Endothelial cell of umbilical vein (primary cell): ENCODE measurements around the gene TSC22D3. TPM values are rescaled to one million over a fixed set of nuclear protein-coding genes. Genes with fewer than 3 reads are reported as not detected.

Experiments used
- BruUV-seq: library from RNA; stranded (reverse); fragments of 400-500 nt; replicated peaks from 2 replicates; lab custom pipeline; 2021; lab: Mats Ljungman, UMichigan
- CTCF ChIA-PET: fragments of 300-600, 350-600 bp; sonication (Branson Sonifier 250); formaldehyde crosslinking; loops from one replicate; lab custom pipeline; 2021; ENCODE audit warnings: antibody characterized with exemption, inconsistent platforms; lab: Charles Lee
- POLR2A ChIA-PET: fragments of 300-600, 350-600 bp; sonication (Branson Sonifier 250); formaldehyde crosslinking; loops from one replicate; lab custom pipeline; 2021; ENCODE audit warnings: antibody characterized with exemption, inconsistent platforms; lab: Charles Lee
- DNase-seq: peaks from one replicate; pipeline ENCODE4 v3.0.0-alpha.2; 2011; ENCODE audit warnings: low read depth, low spot score
- FAIRE-seq: peaks from 2 replicates; lab custom pipeline; 2011; peaks lifted over from hg19 to GRCh38; lab: Jason Lieb, UNC
- H2AFZ ChIP-seq: 2 replicates; pipeline ENCODE4 v1.6.0; 2012; ENCODE audit warnings: low read depth, low read length, control low read depth, inconsistent platforms
- H3K27ac ChIP-seq: 2 replicates; pipeline ENCODE4 v1.5.1; 2011; ENCODE audit warnings: low read depth, mild to moderate bottlenecking, control low read depth, low read length, moderate library complexity; ENCODE audit not compliant: insufficient read depth
- H3K27me3 ChIP-seq, 2 experiments: 2 replicates each; pipeline versions ENCODE4 v1.6.0 to v1.6.1; 2011; ENCODE audit warnings: low read length in 2 of 2, mixed read lengths in 1 of 2; ENCODE audit not compliant: control insufficient read depth in 2 of 2, insufficient read depth in 2 of 2
- H3K36me3 ChIP-seq, 2 experiments: 2 replicates in 1 of 2; 3 replicates in 1 of 2; pipeline ENCODE4 v1.5.1; 2011; ENCODE audit warnings: low read length in 2 of 2, mild to moderate bottlenecking in 1 of 2, moderate library complexity in 1 of 2; ENCODE audit not compliant: control insufficient read depth in 2 of 2, insufficient read depth in 2 of 2; ENCODE audit errors: extremely low read depth in 1 of 2
- H3K4me1 ChIP-seq: 3 replicates; pipeline ENCODE4 v1.5.1; 2011; ENCODE audit warnings: mild to moderate bottlenecking, low read length; ENCODE audit not compliant: control insufficient read depth, insufficient read depth; ENCODE audit errors: extremely low read depth
- H3K4me2 ChIP-seq: 2 replicates; pipeline ENCODE4 v1.6.1; 2011; ENCODE audit warnings: low read length, control low read depth, mixed read lengths; ENCODE audit not compliant: insufficient read depth
- H3K4me3 ChIP-seq, 3 experiments: fragments of 200-600 bp in 1 of 3; sonication (generic), shearing (Covaris generic) in 1 of 3; replicated peaks in 1 of 3; 2 replicates each; pipeline ENCODE4 v1.5.1; 2011 to 2016; ENCODE audit warnings: control low read depth in 3 of 3, low read length in 3 of 3, mild to moderate bottlenecking in 2 of 3, inconsistent platforms in 1 of 3, low read depth in 1 of 3, moderate library complexity in 1 of 3; ENCODE audit not compliant: insufficient read depth in 1 of 3
- H3K79me2 ChIP-seq: 2 replicates; pipeline ENCODE4 v1.6.0; 2012; ENCODE audit warnings: low read length, inconsistent platforms; ENCODE audit not compliant: control insufficient read depth, insufficient read depth
- H3K9ac ChIP-seq: replicated peaks from 2 replicates; pipeline ENCODE3; 2011; ENCODE audit warnings: low read length, control low read depth; ENCODE audit not compliant: insufficient read depth; ENCODE audit errors: extremely low read depth
- H3K9me1 ChIP-seq: replicated peaks from 3 replicates; pipeline ENCODE4 v1.6.0; 2011; ENCODE audit warnings: mild to moderate bottlenecking, low read length; ENCODE audit not compliant: control insufficient read depth, insufficient read depth; ENCODE audit errors: extremely low read depth
- H3K9me3 ChIP-seq: replicated peaks from 2 replicates; pipeline ENCODE4 v1.5.1; 2012; ENCODE audit warnings: low read length, inconsistent platforms; ENCODE audit not compliant: control insufficient read depth, insufficient read depth
- H4K20me1 ChIP-seq: replicated peaks from 2 replicates; pipeline ENCODE3; 2011; ENCODE audit warnings: mild to moderate bottlenecking, low read length; ENCODE audit not compliant: control insufficient read depth, insufficient read depth; ENCODE audit errors: extremely low read depth
- EZH2 ChIP-seq: IDR thresholded peaks from 2 replicates; pipeline ENCODE4 v1.6.1; 2012; ENCODE audit warnings: borderline replicate concordance, low read depth, mild to moderate bottlenecking, moderate library complexity, low read length, inconsistent platforms; ENCODE audit not compliant: severe bottlenecking
- FOS ChIP-seq: IDR thresholded peaks from 2 replicates; pipeline ENCODE4 v1.6.1; 2011; ENCODE audit warnings: mild to moderate bottlenecking, low read length, moderate library complexity, borderline replicate concordance; ENCODE audit not compliant: insufficient read depth
- GATA2 ChIP-seq: IDR thresholded peaks from 2 replicates; pipeline ENCODE4 v1.7.0; 2011; ENCODE audit warnings: low read depth, mild to moderate bottlenecking, moderate library complexity, mixed read lengths, low read length; ENCODE audit not compliant: insufficient read length, insufficient read depth
- JUN ChIP-seq: IDR thresholded peaks from 2 replicates; pipeline ENCODE4 v1.6.1; 2011; ENCODE audit warnings: borderline replicate concordance, low read depth; ENCODE audit not compliant: insufficient read length, insufficient read depth
- MAX ChIP-seq: IDR thresholded peaks from 2 replicates; pipeline ENCODE4 v1.6.1; 2011; ENCODE audit not compliant: insufficient read depth, insufficient read length
- MYC ChIP-seq: IDR thresholded peaks from one replicate; pipeline ENCODE4 v1.6.1; 2011; ENCODE audit warnings: mild to moderate bottlenecking, low read depth, low read length
- POLR2A ChIP-seq: IDR thresholded peaks from 2 replicates; pipeline ENCODE4 v1.6.1; 2012; ENCODE audit warnings: low read depth, mild to moderate bottlenecking, control low read depth, low read length
- POLR2AphosphoS5 ChIP-seq: IDR thresholded peaks from 2 replicates; pipeline ENCODE4 v1.6.1; 2012; ENCODE audit warnings: low read depth, mild to moderate bottlenecking, control low read depth, low read length, moderate library complexity; ENCODE audit not compliant: insufficient read depth
- dilution Hi-C: fragments of 300-500 bp; cut with MboI; formaldehyde crosslinking; loops from one replicate; pipeline ENCODE4 v1.15.0; 2019; ENCODE audit warnings: low sequenced_read_pairs; ENCODE audit not compliant: extremely low pct_ligation_motif_present
- intact Hi-C: fragments of 100-400 bp; cut with micrococcal nuclease; formaldehyde crosslinking; loops from one replicate; pipeline ENCODE4 v1.10.0; 2022
- polyA plus RNA-seq, 4 experiments: library from polyadenylated mRNA; depleted of rRNA in 3 of 4; stranded (reverse) in 3 of 4; unstranded in 1 of 4; fragments of >200 nt; gene quantifications; 2 replicates each; pipeline versions ENCODE4 v1.2.1 to v1.2.3, GENCODE V29; 2011 to 2012; ENCODE audit warnings: missing spikeins in 1 of 4
- total RNA-seq: library from RNA; stranded (reverse); gene quantifications from 2 replicates; pipeline ENCODE4 v1.2.3, GENCODE V29; 2021
- TF ChIP-seq, protein P1 (sequence below), 2 donors: IDR thresholded peaks; 1 replicate in 1 of 2; 2 replicates in 1 of 2; pipeline ENCODE4 v1.5.1; 2011; ENCODE audit warnings: low read length in 2 of 2, mild to moderate bottlenecking in 2 of 2, moderate library complexity in 2 of 2, control low read depth in 1 of 2, inconsistent platforms in 1 of 2, low read depth in 1 of 2; ENCODE audit not compliant: insufficient read depth in 1 of 2; ENCODE audit errors: extremely low read depth in 1 of 2

The TSC22D3 gene
- total and polyA plus RNA-seq, 2 donors (not counting 3 experiments of a cell fraction or from before 2014, with no cell fraction given): 21.1 to 37.4 TPM

- Histone ChIP-seq H2AFZ (no peak overlapping the region), H3K9me1 (no peaks in the 10 kb centered on the region), H3K4me3 (no peak overlapping the region), H3K9ac (no peak overlapping the region), H3K4me2 (no peak overlapping the region), H4K20me1 (no peaks in the 10 kb centered on the region), H3K36me3 (no peaks in the 10 kb centered on the region), H3K9me3 (no peaks in the 10 kb centered on the region), H3K27me3 (no peaks in the 10 kb centered on the region), H3K4me1 (no peaks in the 10 kb centered on the region), H3K79me2 (no peaks in the 10 kb centered on the region), H3K27ac (no peak overlapping the region)
- POLR2A ChIA-PET: no interaction called here
- no TSS peak for BruUV-seq
- dilution Hi-C loops: no loop called here
- DNase-seq (no peak), FAIRE-seq (no peak)
- intact Hi-C loops: no loop called here
- TF ChIP-seq FOS: no peak
- no peak for TF ChIP-seq JUN
- TF ChIP-seq MAX: no peak
- no peak for TF ChIP-seq EZH2
- TF ChIP-seq, protein P1, sequence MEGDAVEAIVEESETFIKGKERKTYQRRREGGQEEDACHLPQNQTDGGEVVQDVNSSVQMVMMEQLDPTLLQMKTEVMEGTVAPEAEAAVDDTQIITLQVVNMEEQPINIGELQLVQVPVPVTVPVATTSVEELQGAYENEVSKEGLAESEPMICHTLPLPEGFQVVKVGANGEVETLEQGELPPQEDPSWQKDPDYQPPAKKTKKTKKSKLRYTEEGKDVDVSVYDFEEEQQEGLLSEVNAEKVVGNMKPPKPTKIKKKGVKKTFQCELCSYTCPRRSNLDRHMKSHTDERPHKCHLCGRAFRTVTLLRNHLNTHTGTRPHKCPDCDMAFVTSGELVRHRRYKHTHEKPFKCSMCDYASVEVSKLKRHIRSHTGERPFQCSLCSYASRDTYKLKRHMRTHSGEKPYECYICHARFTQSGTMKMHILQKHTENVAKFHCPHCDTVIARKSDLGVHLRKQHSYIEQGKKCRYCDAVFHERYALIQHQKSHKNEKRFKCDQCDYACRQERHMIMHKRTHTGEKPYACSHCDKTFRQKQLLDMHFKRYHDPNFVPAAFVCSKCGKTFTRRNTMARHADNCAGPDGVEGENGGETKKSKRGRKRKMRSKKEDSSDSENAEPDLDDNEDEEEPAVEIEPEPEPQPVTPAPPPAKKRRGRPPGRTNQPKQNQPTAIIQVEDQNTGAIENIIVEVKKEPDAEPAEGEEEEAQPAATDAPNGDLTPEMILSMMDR (IDR thresholded peaks at IDR 0.05; ENCODE audit: extremely low read depth in 1 of 2, insufficient read depth in 1 of 2, low read depth in 1 of 2, low read length in 2 of 2): no peak
- TF ChIP-seq POLR2AphosphoS5: no peak
- TF ChIP-seq MYC: no peak
- TF ChIP-seq POLR2A: no peak
- TF ChIP-seq GATA2: no peak
- CTCF ChIA-PET: interaction anchor here (4.6 kb wide), 1 partner anchor 110 kb away, joined by 46 read pairs; the partner anchor contains the start of genes NCBP2L and TSC22D3
Measured at GRCh38 chrX:107666931-107667330, 108.7 kb downstream of the TSC22D3 start.

Other genes starting within 250 kb of the TSC22D3 start
- gene PRPS1, start 147.3 kb downstream of the TSC22D3 start, total RNA-seq: 36.8 and 38.7 TPM in 2 replicates
- gene PRPS1, start 147.3 kb downstream of the TSC22D3 start, polyA plus RNA-seq: 23.8 and 30.9 TPM in 2 replicates
- not detected in 2 replicates for gene NCBP2L, start 1.9 kb upstream of the TSC22D3 start, total RNA-seq
- not detected in 2 replicates for gene NCBP2L, start 1.9 kb upstream of the TSC22D3 start, polyA plus RNA-seq
- 23.0 and 25.3 TPM in 2 replicates for gene MID2, start 50.1 kb upstream of the TSC22D3 start, total RNA-seq
- 16.4 and 19.8 TPM in 2 replicates for gene MID2, start 50.1 kb upstream of the TSC22D3 start, polyA plus RNA-seq
- gene TEX13B, start 206.6 kb upstream of the TSC22D3 start, total RNA-seq: not detected in 2 replicates
- not detected in 2 replicates for gene TEX13B, start 206.6 kb upstream of the TSC22D3 start, polyA plus RNA-seq